Fibroblast of peridontal ligament (primary cell): ENCODE measurements around the gene SLC37A4.
A peak's percentile ranks its signal among the peaks of the same experiment; 100 is the strongest.
"Not testable (repeated sequence)": the region's sequence is repeated elsewhere in the genome, so short reads cannot be mapped to it uniquely, and the experiment has no call there.

ENCODE experiments used
- DNase-seq: peaks from one replicate; pipeline ENCODE4 v3.0.0-alpha.2; 2010; ENCODE audit errors: extremely low read depth

Gene SLC37A4

DNA sequence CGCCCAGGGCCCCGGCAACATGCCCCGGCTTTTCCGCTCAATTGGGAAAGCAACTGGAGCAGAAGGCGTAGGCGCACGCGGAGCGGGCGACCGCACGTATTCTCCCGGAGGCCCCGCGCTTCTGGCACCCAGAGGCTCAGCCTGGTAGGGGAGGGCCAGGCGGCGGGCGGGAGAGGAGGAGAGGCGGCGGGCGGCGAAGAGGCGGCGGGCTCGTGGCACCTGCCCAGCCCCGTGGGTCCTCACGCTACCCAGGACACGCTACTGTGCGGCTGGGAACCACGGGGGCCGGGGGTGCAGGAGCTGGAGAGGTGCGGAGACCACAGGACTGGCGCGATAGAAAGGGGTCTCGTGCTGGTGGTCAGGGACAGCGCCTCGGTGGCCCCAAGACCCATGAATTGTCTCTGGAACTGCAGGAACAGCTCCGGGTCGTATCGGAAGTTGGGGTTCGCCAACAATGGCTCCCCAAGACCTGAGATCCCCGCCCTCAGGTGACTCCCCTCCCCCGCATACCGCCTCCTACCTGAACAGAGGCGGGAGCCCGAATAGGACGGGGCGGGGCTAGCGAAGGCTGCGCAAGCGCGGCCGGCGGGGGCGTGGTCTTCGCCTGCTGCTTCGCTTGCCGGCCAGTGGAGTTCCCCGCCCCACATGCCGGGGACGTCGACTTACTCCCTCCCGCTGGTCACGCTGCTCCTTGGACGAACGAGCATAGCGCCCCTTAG is at the start of gene SLC37A4:
SLC37A4 (minus strand) TSS at position 549 of the 719 bp plus-strand sequence.
- DNase-seq, result peak; percentile 95

- no peak for DNase-seq
Observed at GRCh38 chr11:119078675-119079420, 48.2 kb upstream of the SLC37A4 start.

GRCh38 chr11:119077839-119078238 is 47.2 kb upstream of the SLC37A4 start:
- no peak for DNase-seq

- DNase-seq, result peak; percentile 94
Observed at GRCh38 chr11:119067371-119068222, 36.9 kb upstream of the SLC37A4 start, which contains the start of gene VPS11. Gene VPS11, plus strand, starts transcription at chr11:119067818. Its CDS starts 6 bp downstream, at chr11:119067824.

DNA sequence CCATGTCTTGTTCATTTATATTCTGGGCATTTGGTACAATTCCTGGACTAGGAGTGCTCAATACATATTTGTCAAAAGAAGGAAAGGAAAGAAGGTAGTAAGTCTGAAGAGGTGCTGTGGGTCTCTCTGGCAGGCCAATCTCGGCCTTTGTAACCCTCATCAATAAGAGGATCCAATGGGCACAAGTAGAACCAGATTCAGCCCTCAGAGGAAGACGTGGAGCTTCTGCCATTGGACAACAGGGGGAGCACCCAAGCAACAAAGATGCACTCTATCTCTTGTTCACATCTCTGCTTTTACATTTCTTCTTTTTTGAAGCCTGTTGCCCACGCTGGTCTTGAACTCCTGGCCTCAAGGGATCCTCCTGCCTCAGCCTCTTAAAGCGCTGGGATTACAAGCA is 34.7 kb upstream of the SLC37A4 start:
- DNase-seq, result peak; percentile 36

DNA sequence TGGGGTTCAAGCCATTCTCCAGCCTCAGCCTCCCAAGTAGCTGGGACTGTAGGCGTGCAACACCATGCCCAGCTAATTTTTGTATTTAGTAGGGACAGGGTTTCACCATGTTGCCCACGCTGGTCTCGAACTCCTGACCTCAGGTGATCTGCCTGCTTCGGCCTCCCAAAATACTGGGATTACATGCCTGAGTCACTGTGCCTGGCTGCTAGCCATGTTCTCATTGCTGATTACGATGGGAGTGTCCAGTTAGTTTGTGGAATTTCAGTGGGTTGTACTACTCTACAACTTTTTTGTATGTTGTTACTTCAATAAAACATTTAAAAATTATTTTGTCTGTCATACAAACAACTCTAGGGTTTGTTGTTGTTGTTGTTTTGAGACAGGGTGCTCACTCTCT is 32.1 kb upstream of the SLC37A4 start:
- peak; percentile 81 for DNase-seq

DNA sequence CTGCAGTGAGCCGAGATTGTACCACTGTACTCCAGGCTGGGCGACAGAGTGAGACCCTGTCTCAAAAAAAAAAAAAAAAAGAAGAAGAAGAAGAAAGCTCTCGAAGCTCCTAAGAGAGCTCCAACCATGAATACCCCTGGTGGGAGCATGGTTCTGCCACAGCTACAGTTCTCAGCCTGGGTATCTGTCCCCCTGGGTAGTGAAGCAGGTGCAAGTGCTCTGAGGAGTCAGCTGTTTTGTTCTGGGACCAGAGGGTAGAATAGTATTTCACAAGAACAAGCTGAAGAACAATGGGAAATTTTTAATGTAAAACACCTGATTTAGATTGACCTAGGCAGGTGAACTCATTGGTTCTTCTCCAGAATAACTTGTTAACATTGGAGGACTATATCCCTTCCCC is 30.6 kb upstream of the SLC37A4 start:
- no peak for DNase-seq

- DNase-seq, result not testable (repeated sequence)
Observed at GRCh38 chr11:119059128-119059527, 28.5 kb upstream of the SLC37A4 start.

GRCh38 chr11:119057000-119057769 is 26.5 kb upstream of the SLC37A4 start, which contains the start of gene HYOU1:
Gene HYOU1, minus strand, starts transcription at chr11:119057205. Its CDS starts 1,045 bp downstream, at chr11:119056160.
- peak; percentile 90 for DNase-seq

GRCh38 chr11:119056421-119056999 is 25.8 kb upstream of the SLC37A4 start:
- no peak for DNase-seq

- peak; percentile 58 for DNase-seq
Observed at GRCh38 chr11:119055901-119056300, 25.2 kb upstream of the SLC37A4 start.

- no peak for DNase-seq
Observed at GRCh38 chr11:119054418-119054817, 23.7 kb upstream of the SLC37A4 start.

GRCh38 chr11:119052163-119052814 is 21.6 kb upstream of the SLC37A4 start:
- no peak for DNase-seq

GRCh38 chr11:119051440-119052162 is 20.9 kb upstream of the SLC37A4 start:
- DNase-seq, result no peak

GRCh38 chr11:119049081-119049480 is 18.4 kb upstream of the SLC37A4 start:
- DNase-seq, result no peak

DNA sequence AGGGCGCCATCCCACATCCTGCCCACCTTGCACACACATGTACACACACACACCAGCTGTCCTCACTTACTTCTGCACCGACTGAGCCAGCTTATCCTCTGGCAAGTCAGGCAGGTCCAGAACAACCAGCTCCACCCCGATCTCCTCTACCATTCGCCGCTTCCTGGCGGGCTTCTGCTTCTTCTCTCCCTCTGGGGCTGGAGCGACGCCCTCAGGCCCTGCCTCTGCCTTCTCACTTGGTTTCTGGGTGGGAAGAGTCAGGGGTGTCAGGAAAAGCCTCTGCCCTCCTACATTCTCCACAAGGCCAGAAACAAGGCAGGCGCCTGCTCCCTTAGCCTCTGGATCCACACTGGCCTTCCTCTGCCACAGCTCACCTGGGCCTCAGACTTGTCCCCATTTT is 18.0 kb upstream of the SLC37A4 start:
- DNase-seq, result no peak

DNA sequence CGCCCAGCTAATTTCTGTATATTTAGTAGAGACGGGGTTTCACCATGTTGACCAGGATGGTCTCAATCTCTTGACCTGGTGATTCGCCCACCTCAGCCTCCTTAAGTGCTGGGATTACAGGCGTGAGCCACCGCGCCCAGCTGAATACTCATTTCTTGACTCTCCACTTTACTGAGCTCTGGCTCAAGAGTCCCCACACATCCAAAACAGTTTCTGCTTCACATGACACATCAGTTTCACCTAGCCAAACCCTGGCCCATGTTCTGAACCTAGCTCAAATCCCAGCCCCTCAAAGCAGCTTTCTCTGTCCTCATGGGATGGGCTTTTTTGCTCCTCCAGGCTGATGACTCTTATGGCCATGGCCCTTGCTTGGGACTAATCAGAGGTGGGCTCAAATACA is 16.5 kb upstream of the SLC37A4 start:
- no peak for DNase-seq

- no peak for DNase-seq
Observed at GRCh38 chr11:119046489-119046888, 15.8 kb upstream of the SLC37A4 start.

- no peak for DNase-seq
Observed at GRCh38 chr11:119044708-119045107, 14.0 kb upstream of the SLC37A4 start.

- no peak for DNase-seq
Observed at GRCh38 chr11:119042927-119043326, 12.2 kb upstream of the SLC37A4 start.
